Parathyroid adenoma (tissue), 2 donors: ENCODE results near the gene KIR2DL3.
"Not testable (repeated sequence)": the region's sequence is repeated elsewhere in the genome, so short reads cannot be mapped to it uniquely, and the experiment has no call there.

Experiments used
- H2AFZ ChIP-seq: fragments of 300-600 bp; sonication (generic); one replicate; pipeline ENCODE4 v1.7.0; 2017; ENCODE audit warnings: antibody characterized with exemption, mild to moderate bottlenecking
- H3K27ac ChIP-seq: fragments of 300-600 bp; sonication (generic); one replicate; pipeline ENCODE4 v1.7.0; 2017
- H3K27me3 ChIP-seq: fragments of 300-600 bp; sonication (generic); one replicate; pipeline ENCODE4 v1.7.0; 2017; ENCODE audit warnings: low read length; ENCODE audit not compliant: control insufficient read depth, insufficient read depth
- H3K36me3 ChIP-seq: fragments of 300-600 bp; sonication (generic); one replicate; pipeline ENCODE4 v1.7.0; 2017; ENCODE audit warnings: low read length; ENCODE audit not compliant: control insufficient read depth, insufficient read depth
- H3K4me1 ChIP-seq: fragments of 300-600 bp; sonication (generic); one replicate; pipeline ENCODE4 v1.7.0; 2017; ENCODE audit warnings: control low read depth
- H3K4me2 ChIP-seq: fragments of 300-600 bp; sonication (generic); one replicate; pipeline ENCODE4 v1.7.0; 2017; ENCODE audit warnings: low read length
- H3K4me3 ChIP-seq: fragments of 300-600 bp; sonication (generic); one replicate; pipeline ENCODE4 v1.7.0; 2017; ENCODE audit warnings: low read depth, low read length
- H3K79me2 ChIP-seq: fragments of 300-600 bp; sonication (generic); one replicate; pipeline ENCODE4 v1.7.0; 2017; ENCODE audit warnings: control low read depth
- H3K9ac ChIP-seq: fragments of 300-600 bp; sonication (generic); one replicate; pipeline ENCODE4 v1.7.0; 2017; ENCODE audit warnings: mild to moderate bottlenecking
- H3K9me3 ChIP-seq: fragments of 300-600 bp; sonication (generic); one replicate; pipeline ENCODE4 v1.7.0; 2017; ENCODE audit warnings: low read length; ENCODE audit not compliant: control insufficient read depth
- TF ChIP-seq, protein P1 (sequence below): fragments of 300-600 bp; sonication (generic); IDR thresholded peaks from one replicate; pipeline ENCODE4 v1.7.0; 2017; ENCODE audit warnings: antibody characterized with exemption, mild to moderate bottlenecking
- donor health status: primary hyperparathyroidism.

KIR2DL3 gene

DNA sequence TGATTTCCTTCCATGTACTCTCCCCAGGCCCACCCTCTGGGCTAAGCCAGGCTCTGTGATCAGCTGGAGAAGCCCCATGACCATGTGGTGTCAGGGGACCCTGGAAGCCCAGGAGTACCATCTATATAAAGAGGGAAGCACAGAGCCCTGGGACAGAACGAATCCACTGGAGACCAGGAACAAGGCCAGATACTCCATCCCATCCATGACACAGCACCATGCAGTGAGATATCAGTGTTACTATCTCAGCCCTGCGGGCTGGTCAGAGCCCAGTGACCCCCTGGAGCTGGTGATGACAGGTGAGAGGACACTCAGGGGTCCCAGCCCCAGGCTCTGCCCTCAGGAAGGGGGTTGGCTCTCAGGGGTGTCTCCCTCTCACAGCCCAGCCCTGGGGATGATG lies 41.5 kb upstream of the KIR2DL3 start:
- H3K4me1 ChIP-seq = no peaks in the 10 kb centered on the region
- no peak overlapping the region for H3K9ac ChIP-seq
- H3K27ac ChIP-seq = no peak overlapping the region
- H3K36me3 ChIP-seq = no peaks in the 10 kb centered on the region
- H3K79me2 ChIP-seq = no peaks in the 10 kb centered on the region
- H3K9me3 ChIP-seq = no peaks in the 10 kb centered on the region
- H3K27me3 ChIP-seq = no peaks in the 10 kb centered on the region
- H2AFZ ChIP-seq = no peak overlapping the region
- no peak overlapping the region for H3K4me2 ChIP-seq
- no peak overlapping the region for H3K4me3 ChIP-seq
- TF ChIP-seq, protein P1, sequence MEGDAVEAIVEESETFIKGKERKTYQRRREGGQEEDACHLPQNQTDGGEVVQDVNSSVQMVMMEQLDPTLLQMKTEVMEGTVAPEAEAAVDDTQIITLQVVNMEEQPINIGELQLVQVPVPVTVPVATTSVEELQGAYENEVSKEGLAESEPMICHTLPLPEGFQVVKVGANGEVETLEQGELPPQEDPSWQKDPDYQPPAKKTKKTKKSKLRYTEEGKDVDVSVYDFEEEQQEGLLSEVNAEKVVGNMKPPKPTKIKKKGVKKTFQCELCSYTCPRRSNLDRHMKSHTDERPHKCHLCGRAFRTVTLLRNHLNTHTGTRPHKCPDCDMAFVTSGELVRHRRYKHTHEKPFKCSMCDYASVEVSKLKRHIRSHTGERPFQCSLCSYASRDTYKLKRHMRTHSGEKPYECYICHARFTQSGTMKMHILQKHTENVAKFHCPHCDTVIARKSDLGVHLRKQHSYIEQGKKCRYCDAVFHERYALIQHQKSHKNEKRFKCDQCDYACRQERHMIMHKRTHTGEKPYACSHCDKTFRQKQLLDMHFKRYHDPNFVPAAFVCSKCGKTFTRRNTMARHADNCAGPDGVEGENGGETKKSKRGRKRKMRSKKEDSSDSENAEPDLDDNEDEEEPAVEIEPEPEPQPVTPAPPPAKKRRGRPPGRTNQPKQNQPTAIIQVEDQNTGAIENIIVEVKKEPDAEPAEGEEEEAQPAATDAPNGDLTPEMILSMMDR = no peak

DNA sequence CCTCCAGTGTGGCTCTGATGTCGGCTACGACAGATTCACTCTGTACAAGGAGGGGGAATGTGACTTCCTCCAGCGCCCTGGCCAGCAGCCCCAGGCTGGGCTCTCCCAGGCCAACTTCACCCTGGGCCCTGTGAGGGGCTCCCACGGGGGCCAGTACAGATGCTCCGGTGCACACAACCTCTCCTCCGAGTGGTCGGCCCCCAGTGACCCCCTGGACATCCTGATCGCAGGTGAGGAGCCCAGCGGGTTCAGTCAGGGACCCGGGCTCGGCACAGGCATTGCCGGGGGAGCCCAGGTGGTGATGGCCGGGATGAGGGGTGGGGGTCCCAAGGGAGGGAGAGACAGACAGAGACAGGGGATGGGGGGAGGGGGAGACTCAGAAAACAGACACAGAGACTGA lies 40.6 kb upstream of the KIR2DL3 start:
- not testable (repeated sequence) for H3K27me3 ChIP-seq, H3K4me2 ChIP-seq, H3K4me3 ChIP-seq

DNA sequence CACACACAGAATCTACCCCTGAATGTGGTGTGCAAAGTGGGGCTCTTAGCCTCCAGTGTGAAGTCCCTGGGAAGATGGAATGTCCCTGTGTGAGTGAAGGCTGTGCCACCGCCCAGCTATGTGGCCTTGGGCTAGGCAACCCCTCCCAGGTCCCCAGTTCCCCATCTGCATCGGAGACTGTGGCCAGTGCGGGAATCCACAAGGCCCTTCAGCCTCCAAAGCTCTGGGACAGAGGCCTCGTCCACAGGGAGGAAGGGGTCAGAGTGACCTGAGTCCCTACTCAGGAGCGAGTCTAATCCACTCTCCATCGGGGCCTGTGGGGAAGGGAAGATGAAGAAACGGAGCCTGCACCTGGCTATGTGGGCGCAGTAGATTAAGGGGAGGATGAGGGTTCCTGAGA lies 33.4 kb upstream of the KIR2DL3 start:
- Histone ChIP-seq H2AFZ (no peak overlapping the region), H3K27me3 (no peaks in the 10 kb centered on the region), H3K4me2 (no peak overlapping the region)

More for the DNA sequence above, 40.6 kb upstream of the KIR2DL3 start:
- H3K9ac ChIP-seq, H3K36me3 ChIP-seq, H3K9me3 ChIP-seq, H3K79me2 ChIP-seq, H3K4me1 ChIP-seq, H2AFZ ChIP-seq, H3K27ac ChIP-seq: not testable (repeated sequence)

DNA sequence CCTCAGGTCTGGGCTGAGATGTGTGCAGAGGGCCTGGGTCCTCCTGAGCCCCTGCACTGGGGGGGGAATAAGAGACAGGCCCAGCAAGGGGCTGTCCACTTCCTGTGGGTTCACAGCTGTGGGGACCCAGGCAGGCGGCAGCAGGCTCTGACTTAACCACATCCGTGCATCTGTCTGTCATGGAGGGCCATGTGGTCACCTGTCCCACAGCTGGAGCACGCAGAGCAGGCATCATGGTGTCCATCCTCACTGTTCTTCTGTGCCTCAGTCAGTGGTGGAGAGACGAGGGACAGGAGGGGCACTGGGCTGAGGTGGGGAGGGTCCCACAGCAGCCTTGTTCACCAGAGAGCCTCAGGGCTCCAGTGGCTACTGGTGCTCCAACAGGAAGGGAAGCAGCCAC lies 30.4 kb upstream of the KIR2DL3 start:
- H3K9ac ChIP-seq = no peak overlapping the region
- no peak overlapping the region for H3K27ac ChIP-seq
- no peak overlapping the region for H3K4me3 ChIP-seq
- H3K79me2 ChIP-seq = no peaks in the 10 kb centered on the region
- no peak overlapping the region for H2AFZ ChIP-seq
- H3K4me1 ChIP-seq = no peaks in the 10 kb centered on the region
- no peaks in the 10 kb centered on the region for H3K9me3 ChIP-seq
- TF ChIP-seq, protein P1 = no peak
- no peaks in the 10 kb centered on the region for H3K27me3 ChIP-seq
- no peaks in the 10 kb centered on the region for H3K36me3 ChIP-seq
- no peak overlapping the region for H3K4me2 ChIP-seq

More for the DNA sequence above, 33.4 kb upstream of the KIR2DL3 start:
- H3K27ac ChIP-seq = no peak overlapping the region
- H3K9me3 ChIP-seq = no peaks in the 10 kb centered on the region
- H3K4me1 ChIP-seq = no peaks in the 10 kb centered on the region
- no peaks in the 10 kb centered on the region for H3K79me2 ChIP-seq
- no peaks in the 10 kb centered on the region for H3K36me3 ChIP-seq
- H3K9ac ChIP-seq = no peak overlapping the region
- TF ChIP-seq, protein P1 = no peak
- no peak overlapping the region for H3K4me3 ChIP-seq

DNA sequence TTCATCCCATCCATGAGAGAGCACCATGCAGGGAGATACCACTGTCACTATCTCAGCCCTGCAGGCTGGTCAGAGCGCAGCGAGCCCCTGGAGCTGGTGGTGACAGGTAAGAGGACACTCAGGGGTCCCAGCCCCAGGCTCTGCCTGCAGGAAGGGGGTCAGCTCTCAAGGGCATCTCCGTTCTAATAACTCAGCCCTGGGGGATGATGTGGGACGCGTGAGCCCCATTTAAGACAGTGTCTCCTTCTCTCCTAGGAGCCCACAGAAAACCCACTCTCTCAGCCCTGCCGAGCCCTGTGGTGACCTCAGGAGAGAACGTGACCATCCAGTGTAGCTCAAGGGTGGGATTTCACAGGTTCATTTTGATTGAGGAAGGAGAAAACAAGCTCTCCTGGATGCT lies 29.5 kb upstream of the KIR2DL3 start:
- no peaks in the 10 kb centered on the region for H3K79me2 ChIP-seq
- no peaks in the 10 kb centered on the region for H3K36me3 ChIP-seq
- H3K9me3 ChIP-seq = no peaks in the 10 kb centered on the region
- H3K27ac ChIP-seq = no peak overlapping the region
- no peak overlapping the region for H2AFZ ChIP-seq
- TF ChIP-seq, protein P1 = no peak
- no peaks in the 10 kb centered on the region for H3K27me3 ChIP-seq
- no peak overlapping the region for H3K4me3 ChIP-seq
- H3K4me2 ChIP-seq = no peak overlapping the region
- H3K4me1 ChIP-seq = no peaks in the 10 kb centered on the region
- H3K9ac ChIP-seq = no peak overlapping the region
